HUES6 (cell line): ENCODE data around the gene SELENOW.
"Not testable (repeated sequence)": the region's sequence is repeated elsewhere in the genome, so short reads cannot be mapped to it uniquely, and the experiment has no call there.

Experiments
- H3K27ac ChIP-seq: 2 replicates; pipeline ENCODE4 v1.7.0; 2013; ENCODE audit warnings: low read depth, mild to moderate bottlenecking, low read length, inconsistent platforms
- H3K27me3 ChIP-seq: 2 replicates; pipeline ENCODE4 v1.6.1; 2013; ENCODE audit warnings: low read length; ENCODE audit not compliant: control insufficient read depth, insufficient read depth
- H3K36me3 ChIP-seq: 2 replicates; pipeline ENCODE4 v1.6.1; 2013; ENCODE audit warnings: low read length; ENCODE audit not compliant: control insufficient read depth, insufficient read depth
- H3K4me1 ChIP-seq: 2 replicates; pipeline ENCODE4 v1.6.1; 2013; ENCODE audit warnings: low read length; ENCODE audit not compliant: control insufficient read depth, insufficient read depth
- H3K4me3 ChIP-seq: 2 replicates; pipeline ENCODE4 v1.5.1; 2013; ENCODE audit warnings: low read depth, low read length
- H3K9ac ChIP-seq: one replicate; pipeline ENCODE4 v1.6.1; 2013; ENCODE audit warnings: mild to moderate bottlenecking, low read length
- H3K9me3 ChIP-seq: 2 replicates; pipeline ENCODE4 v1.6.1; 2013; ENCODE audit warnings: low read depth, low read length; ENCODE audit not compliant: control insufficient read depth, insufficient read depth

The SELENOW gene

GRCh38 chr19:47746129-47746528, 32.4 kb upstream of the SELENOW start:
- not testable (repeated sequence) for H3K4me1 ChIP-seq, H3K27me3 ChIP-seq, H3K9me3 ChIP-seq, H3K27ac ChIP-seq
- Histone ChIP-seq H3K9ac (peak overlapping the region; percentile 98), H3K4me3 (peak overlapping the region; percentile 91), H3K36me3 (peaks cover 44% of the 10 kb centered on the region)

GRCh38 chr19:47749326-47749725, 29.2 kb upstream of the SELENOW start:
- peaks cover 69% of the 10 kb centered on the region for H3K36me3 ChIP-seq

GRCh38 chr19:47750752-47751151, 27.8 kb upstream of the SELENOW start:
- Histone ChIP-seq H3K4me3 (no peak overlapping the region), H3K9me3 (no peaks in the 10 kb centered on the region), H3K36me3 (peaks cover 81% of the 10 kb centered on the region), H3K27ac (no peak overlapping the region), H3K4me1 (no peaks in the 10 kb centered on the region), H3K27me3 (no peaks in the 10 kb centered on the region), H3K9ac (no peak overlapping the region)

More at GRCh38 chr19:47749326-47749725, 29.2 kb upstream of the SELENOW start:
- no peaks in the 10 kb centered on the region for H3K4me1 ChIP-seq
- no peaks in the 10 kb centered on the region for H3K9me3 ChIP-seq
- no peak overlapping the region for H3K27ac ChIP-seq
- no peak overlapping the region for H3K9ac ChIP-seq
- H3K4me3 ChIP-seq = no peak overlapping the region
- H3K27me3 ChIP-seq = no peaks in the 10 kb centered on the region

GRCh38 chr19:47752440-47753211, 25.9 kb upstream of the SELENOW start:
- Histone ChIP-seq H3K4me1 (no peaks in the 10 kb centered on the region), H3K27ac (no peak overlapping the region), H3K9me3 (no peaks in the 10 kb centered on the region), H3K9ac (no peak overlapping the region), H3K27me3 (no peaks in the 10 kb centered on the region), H3K4me3 (no peak overlapping the region), H3K36me3 (peaks cover 93% of the 10 kb centered on the region)

GRCh38 chr19:47754206-47755064, 24.1 kb upstream of the SELENOW start:
- Histone ChIP-seq H3K27me3 (no peaks in the 10 kb centered on the region), H3K9me3 (no peaks in the 10 kb centered on the region), H3K4me3 (no peak overlapping the region), H3K9ac (no peak overlapping the region), H3K4me1 (no peaks in the 10 kb centered on the region), H3K36me3 (peaks cover 95% of the 10 kb centered on the region), H3K27ac (no peak overlapping the region)

GRCh38 chr19:47755065-47755761, 23.3 kb upstream of the SELENOW start:
- Histone ChIP-seq H3K4me3 (no peak overlapping the region), H3K27ac (no peak overlapping the region), H3K36me3 (peaks cover 87% of the 10 kb centered on the region), H3K4me1 (no peaks in the 10 kb centered on the region), H3K27me3 (no peaks in the 10 kb centered on the region), H3K9me3 (no peaks in the 10 kb centered on the region), H3K9ac (no peak overlapping the region)

GRCh38 chr19:47755762-47756626, 22.5 kb upstream of the SELENOW start:
- H3K36me3 ChIP-seq = peaks cover 79% of the 10 kb centered on the region

GRCh38 chr19:47756627-47756929, 21.9 kb upstream of the SELENOW start:
- Histone ChIP-seq H3K27me3 (no peaks in the 10 kb centered on the region), H3K4me1 (no peaks in the 10 kb centered on the region), H3K9me3 (no peaks in the 10 kb centered on the region), H3K4me3 (no peak overlapping the region), H3K36me3 (peaks cover 74% of the 10 kb centered on the region), H3K27ac (no peak overlapping the region), H3K9ac (no peak overlapping the region)

More at GRCh38 chr19:47755762-47756626, 22.5 kb upstream of the SELENOW start:
- Histone ChIP-seq H3K9me3 (no peaks in the 10 kb centered on the region), H3K4me1 (no peaks in the 10 kb centered on the region), H3K27ac (no peak overlapping the region), H3K4me3 (no peak overlapping the region), H3K27me3 (no peaks in the 10 kb centered on the region), H3K9ac (no peak overlapping the region)

- Histone ChIP-seq H3K36me3 (peaks cover 70% of the 10 kb centered on the region), H3K4me3 (no peak overlapping the region), H3K27ac (no peak overlapping the region), H3K27me3 (no peaks in the 10 kb centered on the region), H3K9ac (no peak overlapping the region), H3K4me1 (no peaks in the 10 kb centered on the region), H3K9me3 (no peaks in the 10 kb centered on the region)
Observed at GRCh38 chr19:47756953-47757608, 21.4 kb upstream of the SELENOW start.
